WERI-Rb-1 (cell line): ENCODE results near the gene USP37.

Experiments
- DNase-seq: peaks from one replicate; pipeline ENCODE4 v3.0.0-alpha.2; 2020
- H3K27ac ChIP-seq: fragments of 250-450 bp; sonication (Bioruptor Pico); 2 replicates; pipeline ENCODE4 v1.5.1; 2020; ENCODE audit warnings: mild to moderate bottlenecking, moderate library complexity
- H3K27me3 ChIP-seq: fragments of 250-450 bp; sonication (Bioruptor Pico); 2 replicates; pipeline ENCODE4 v1.5.1; 2021; ENCODE audit warnings: mild to moderate bottlenecking, low read depth, moderate library complexity; ENCODE audit not compliant: insufficient read depth, severe bottlenecking
- H3K36me3 ChIP-seq: fragments of 250-450 bp; sonication (Bioruptor Pico); 2 replicates; pipeline ENCODE4 v1.5.1; 2020; ENCODE audit warnings: mild to moderate bottlenecking, moderate library complexity
- H3K4me3 ChIP-seq: 2 replicates; pipeline ENCODE4 v1.5.1; 2011; ENCODE audit warnings: low read depth, mild to moderate bottlenecking, control low read depth, low read length
- H3K9me3 ChIP-seq: fragments of 250-450 bp; sonication (Bioruptor Pico); 2 replicates; pipeline ENCODE4 v1.5.1; 2021; ENCODE audit warnings: mild to moderate bottlenecking, moderate library complexity; ENCODE audit not compliant: severe bottlenecking
- CTCF ChIP-seq: IDR thresholded peaks from 2 replicates; pipeline ENCODE4 v1.5.1; 2011; ENCODE audit warnings: low read depth, mild to moderate bottlenecking, control low read depth, inconsistent platforms, low read length

USP37 gene

DNA sequence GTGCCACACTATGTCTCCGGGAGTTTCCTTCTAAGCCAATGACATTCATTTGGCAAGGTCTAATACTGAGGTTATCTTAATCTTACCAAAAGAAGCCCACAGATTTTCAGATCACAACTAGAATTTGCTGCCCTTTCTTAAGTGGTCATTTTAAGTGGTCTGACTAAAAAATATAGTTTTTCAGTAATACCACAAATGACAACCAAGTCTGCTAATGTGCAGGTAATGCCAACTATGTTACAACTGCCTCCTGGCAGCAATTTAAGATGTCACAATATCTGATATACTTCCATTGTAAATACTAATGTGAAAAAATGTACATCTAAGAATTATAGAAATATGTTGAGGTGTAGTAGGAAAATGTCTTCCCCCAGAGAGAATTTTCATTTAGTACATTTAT lies 49.3 kb downstream of the USP37 start:
- Histone ChIP-seq H3K27me3 (no peaks in the 10 kb centered on the region), H3K4me3 (no peak overlapping the region), H3K36me3 (peaks cover 19% of the 10 kb centered on the region), H3K9me3 (no peaks in the 10 kb centered on the region), H3K27ac (no peak overlapping the region)
- TF ChIP-seq CTCF: no peak
- no peak for DNase-seq

- H3K27ac ChIP-seq: no peak overlapping the region
- peaks cover 10% of the 10 kb centered on the region for H3K36me3 ChIP-seq
- no peaks in the 10 kb centered on the region for H3K27me3 ChIP-seq
- TF ChIP-seq CTCF: no peak
- H3K4me3 ChIP-seq: no peak overlapping the region
- H3K9me3 ChIP-seq: no peaks in the 10 kb centered on the region
- DNase-seq: no peak
Measured at GRCh38 chr2:218517434-218518206, 50.5 kb downstream of the USP37 start.

GRCh38 chr2:218516614-218517013 lies 51.5 kb downstream of the USP37 start:
- H3K9me3 ChIP-seq: no peaks in the 10 kb centered on the region
- no peak overlapping the region for H3K27ac ChIP-seq
- DNase-seq: peak; percentile 19
- H3K36me3 ChIP-seq: peaks cover 17% of the 10 kb centered on the region
- TF ChIP-seq CTCF: peak; percentile 41; the same call in 1 of the 2 replicates
- no peak overlapping the region for H3K4me3 ChIP-seq
- H3K27me3 ChIP-seq: no peaks in the 10 kb centered on the region

DNA sequence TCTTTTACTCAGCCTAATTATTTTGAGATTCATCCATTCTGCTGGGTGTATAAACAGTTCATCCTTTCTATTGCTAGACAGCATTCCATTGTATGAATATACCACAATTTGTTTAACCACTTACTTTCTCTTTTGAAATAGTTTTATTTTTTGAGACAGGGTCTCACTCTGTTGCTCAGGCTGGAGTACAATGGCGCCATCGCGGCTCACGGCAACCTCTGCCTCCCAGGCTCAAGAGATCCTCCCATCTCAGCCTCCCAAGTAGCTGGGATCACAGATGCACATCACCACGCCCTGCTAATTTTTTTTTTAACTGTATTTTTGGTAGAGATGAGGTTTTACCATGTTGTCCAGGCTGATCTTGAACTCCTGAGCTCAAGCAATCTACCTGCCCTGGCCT lies 54.5 kb downstream of the USP37 start:
- Histone ChIP-seq H3K27me3 (no peaks in the 10 kb centered on the region), H3K4me3 (no peak overlapping the region), H3K27ac (no peak overlapping the region), H3K36me3 (peaks cover 21% of the 10 kb centered on the region), H3K9me3 (no peaks in the 10 kb centered on the region)
- DNase-seq: no peak
- TF ChIP-seq CTCF: no peak

DNA sequence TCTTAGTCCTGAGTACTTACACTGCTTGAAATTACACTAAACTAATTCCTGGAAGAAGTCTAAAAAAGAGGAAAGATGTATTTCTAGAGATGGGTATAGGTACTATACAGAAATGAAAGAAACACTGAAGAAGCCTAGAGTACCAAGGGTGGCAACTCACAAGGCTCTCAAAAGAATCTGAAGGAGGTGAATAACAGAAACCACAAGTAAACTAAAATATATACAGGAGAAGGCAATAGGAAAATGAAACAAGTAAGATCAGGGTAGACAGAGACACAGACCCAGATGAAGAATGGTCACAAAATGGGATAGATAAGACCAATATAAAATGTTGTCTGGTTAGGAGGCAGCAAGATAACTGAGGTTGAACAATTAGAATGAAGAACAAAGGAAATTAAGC lies 59.9 kb downstream of the USP37 start:
- no peak for DNase-seq
- Histone ChIP-seq H3K27me3 (no peaks in the 10 kb centered on the region), H3K27ac (no peak overlapping the region), H3K9me3 (no peaks in the 10 kb centered on the region), H3K4me3 (no peak overlapping the region), H3K36me3 (peaks cover 52% of the 10 kb centered on the region)
- no peak for TF ChIP-seq CTCF
